IMR-90 (cell line): ENCODE data around the gene CCDC54. TPM values are rescaled to one million over a fixed set of nuclear protein-coding genes. Genes with fewer than 3 reads are reported as not detected.

Source experiments
- ATAC-seq: fragments of 200-7000 bp; cut with Tn5 transposase; 2 replicates; pipeline ENCODE4 v1.9.1; 2020; ENCODE audit warnings: low read depth, mild to moderate bottlenecking, moderate library complexity
- BruUV-seq: library from RNA; stranded (reverse); fragments of 400-500 nt; replicated peaks from 2 replicates; lab custom pipeline; 2021; lab: Mats Ljungman, UMichigan
- CTCF ChIA-PET: fragments of 300-600 bp; formaldehyde crosslinking; extraction: SDS; loops from one replicate; lab custom pipeline; 2021; ENCODE audit warnings: antibody characterized with exemption; lab: Yijun Ruan, JAX
- POLR2A ChIA-PET: fragments of 300-600 bp; sonication (Branson Sonifier 250); formaldehyde crosslinking; loops from one replicate; lab custom pipeline; 2022; ENCODE audit warnings: antibody characterized with exemption; ENCODE audit not compliant: unreplicated experiment; lab: Charles Lee
- DNase-seq: peaks from one replicate; pipeline ENCODE4 v3.0.0; 2013
- H2AFZ ChIP-seq: replicated peaks from 2 replicates; pipeline ENCODE3; 2013; ENCODE audit warnings: low read length, mild to moderate bottlenecking; ENCODE audit not compliant: poor library complexity
- H2AK5ac ChIP-seq: 2 replicates; pipeline ENCODE4 v1.6.1; 2013; ENCODE audit warnings: low read depth, low read length, inconsistent platforms
- H2AK9ac ChIP-seq: replicated peaks from 2 replicates; pipeline ENCODE3; 2013; ENCODE audit warnings: mild to moderate bottlenecking, low read depth, low read length, moderate library complexity; ENCODE audit not compliant: poor library complexity
- H2BK120ac ChIP-seq: 2 replicates; pipeline ENCODE4 v1.6.1; 2013; ENCODE audit warnings: low read depth, low read length, inconsistent platforms
- H2BK15ac ChIP-seq: 3 replicates; pipeline ENCODE4 v1.6.1; 2013; ENCODE audit warnings: low read depth, low read length, inconsistent platforms
- H2BK20ac ChIP-seq: 2 replicates; pipeline ENCODE4 v1.6.1; 2013; ENCODE audit warnings: low read depth, mild to moderate bottlenecking, inconsistent platforms, low read length, moderate library complexity
- H2BK5ac ChIP-seq: 2 replicates; pipeline ENCODE4 v1.6.1; 2013; ENCODE audit warnings: mild to moderate bottlenecking, low read depth, low read length, inconsistent platforms; ENCODE audit not compliant: poor library complexity, severe bottlenecking
- H3K14ac ChIP-seq: replicated peaks from 2 replicates; pipeline ENCODE4 v1.6.1; 2013; ENCODE audit warnings: low read depth, low read length, inconsistent platforms
- H3K18ac ChIP-seq: 2 replicates; pipeline ENCODE4 v1.6.1; 2013; ENCODE audit warnings: low read depth, low read length, control low read depth
- H3K23ac ChIP-seq: 2 replicates; pipeline ENCODE4 v1.6.1; 2013; ENCODE audit warnings: low read depth, low read length, inconsistent platforms
- H3K27ac ChIP-seq: 2 replicates; pipeline ENCODE4 v1.5.1; 2013; ENCODE audit warnings: mild to moderate bottlenecking, control low read depth, low read length; ENCODE audit not compliant: insufficient read depth
- H3K27me3 ChIP-seq: 2 replicates; pipeline ENCODE4 v1.6.1; 2013; ENCODE audit warnings: low read length; ENCODE audit not compliant: control insufficient read depth, insufficient read depth
- H3K36me3 ChIP-seq: 2 replicates; pipeline ENCODE4 v1.6.1; 2013; ENCODE audit warnings: low read length, mixed read lengths; ENCODE audit not compliant: control insufficient read depth, insufficient read depth
- H3K4ac ChIP-seq: 2 replicates; pipeline ENCODE4 v1.6.1; 2013; ENCODE audit warnings: low read depth, low read length, inconsistent platforms
- H3K4me1 ChIP-seq: 2 replicates; pipeline ENCODE4 v1.6.1; 2013; ENCODE audit warnings: low read length, mixed read lengths; ENCODE audit not compliant: control insufficient read depth, insufficient read depth
- H3K4me2 ChIP-seq: 2 replicates; pipeline ENCODE4 v1.6.1; 2013; ENCODE audit warnings: low read depth, mild to moderate bottlenecking, control low read depth, low read length, moderate library complexity
- H3K4me3 ChIP-seq: 2 replicates; pipeline ENCODE4 v1.5.1; 2013; ENCODE audit warnings: low read depth, mild to moderate bottlenecking, control low read depth, low read length, moderate library complexity; ENCODE audit not compliant: insufficient read depth
- H3K56ac ChIP-seq: 2 replicates; pipeline ENCODE4 v1.6.1; 2013; ENCODE audit warnings: low read length, inconsistent platforms; ENCODE audit not compliant: insufficient read depth; ENCODE audit errors: extremely low read depth
- H3K79me1 ChIP-seq, 2 experiments: 2 replicates each; pipeline ENCODE4 v1.6.1; 2013; ENCODE audit warnings: low read length in 2 of 2, inconsistent platforms in 1 of 2, low read depth in 1 of 2
- H3K9ac ChIP-seq: 2 replicates; pipeline ENCODE4 v1.6.1; 2013; ENCODE audit warnings: low read depth, low read length, control low read depth
- H3K9me1 ChIP-seq: 2 replicates; pipeline ENCODE4 v1.6.1; 2013; ENCODE audit warnings: low read length, inconsistent platforms; ENCODE audit not compliant: insufficient read depth
- H3K9me3 ChIP-seq: 2 replicates; pipeline ENCODE4 v1.6.1; 2013; ENCODE audit warnings: low read length; ENCODE audit not compliant: control insufficient read depth, insufficient read depth
- H4K20me1 ChIP-seq: 2 replicates; pipeline ENCODE4 v1.6.1; 2013; ENCODE audit warnings: low read length, inconsistent platforms; ENCODE audit not compliant: insufficient read depth
- H4K5ac ChIP-seq: 2 replicates; pipeline ENCODE4 v1.6.1; 2013; ENCODE audit warnings: mild to moderate bottlenecking, low read depth, low read length, control low read depth
- H4K8ac ChIP-seq, 2 experiments: 2 replicates each; pipeline ENCODE4 v1.6.1; 2013; ENCODE audit warnings: low read depth in 2 of 2, low read length in 2 of 2, control low read depth in 1 of 2, inconsistent platforms in 1 of 2
- H4K91ac ChIP-seq: 2 replicates; pipeline ENCODE4 v1.6.1; 2013; ENCODE audit warnings: low read depth, low read length, inconsistent platforms; ENCODE audit not compliant: insufficient read depth
- CTCF ChIP-seq: conservative IDR thresholded peaks from 2 replicates; pipeline ENCODE4 v1.5.1; 2012; ENCODE audit warnings: mild to moderate bottlenecking, low read depth, low read length, improper control_type of control experiment
- FOS ChIP-seq: fragments of 150-350 bp; IDR thresholded peaks from 2 replicates; pipeline ENCODE4 v1.6.1; 2016; ENCODE audit warnings: low read depth, low read length
- POLR2A ChIP-seq: IDR thresholded peaks from 2 replicates; pipeline ENCODE4 v1.6.1; 2012; ENCODE audit warnings: mild to moderate bottlenecking, low read depth, low read length
- USF2 ChIP-seq: fragments of 150-350 bp; IDR thresholded peaks from 2 replicates; pipeline ENCODE4 v1.6.1; 2017; ENCODE audit warnings: mild to moderate bottlenecking, antibody characterized with exemption, low read length, low read depth
- whole genome bisulfite sequencing, 2 experiments: methylation state at CpG; one replicate each; pipeline versions ENCODE4 v1.1.5 to v1.1.7; 2013; ENCODE audit warnings: missing lambda C conversion rate in 2 of 2; ENCODE audit not compliant: insufficient read length in 1 of 2; ENCODE audit errors: extremely low coverage in 2 of 2; 5-methylcytosine and 5-hydroxymethylcytosine counted together
- dilution Hi-C: fragments of 300-500 bp; cut with HindIII; formaldehyde crosslinking; loops from one replicate; pipeline ENCODE4 v1.14.3; 2018; ENCODE audit warnings: low sequenced_read_pairs; ENCODE audit not compliant: unreplicated experiment
- in situ Hi-C: fragments of 300-500 bp; cut with MboI; formaldehyde crosslinking; loops from 3 replicates; pipeline ENCODE4 v1.14.3; 2019; ENCODE audit warnings: low sequenced_read_pairs, inconsistent platforms, mixed read lengths
- intact Hi-C: fragments of 100-400 bp; cut with micrococcal nuclease; formaldehyde crosslinking; loops from 2 replicates; pipeline ENCODE4 v1.10.0; 2022
- polyA plus RNA-seq, 3 experiments: library from polyadenylated mRNA; depleted of rRNA; stranded (reverse); fragments of >200 nt; gene quantifications; 2 replicates each; pipeline ENCODE4 v1.2.3, GENCODE V29; 2012; ENCODE audit warnings: low replicate concordance in 1 of 3
- total RNA-seq: library from RNA; depleted of rRNA; stranded (reverse); fragments of >200 nt; gene quantifications from 2 replicates; pipeline ENCODE4 v1.2.3, GENCODE V29; 2012
- TF ChIP-seq, protein P1 (sequence below): fragments of 150-350 bp; IDR thresholded peaks from 2 replicates; pipeline ENCODE4 v1.6.1; 2016; ENCODE audit warnings: low read depth, mild to moderate bottlenecking, low read length, moderate library complexity, borderline replicate concordance

The CCDC54 gene
- total and polyA plus RNA-seq, 2 of the 4 experiments (the other 2 are of a cell fraction): not detected

DNA sequence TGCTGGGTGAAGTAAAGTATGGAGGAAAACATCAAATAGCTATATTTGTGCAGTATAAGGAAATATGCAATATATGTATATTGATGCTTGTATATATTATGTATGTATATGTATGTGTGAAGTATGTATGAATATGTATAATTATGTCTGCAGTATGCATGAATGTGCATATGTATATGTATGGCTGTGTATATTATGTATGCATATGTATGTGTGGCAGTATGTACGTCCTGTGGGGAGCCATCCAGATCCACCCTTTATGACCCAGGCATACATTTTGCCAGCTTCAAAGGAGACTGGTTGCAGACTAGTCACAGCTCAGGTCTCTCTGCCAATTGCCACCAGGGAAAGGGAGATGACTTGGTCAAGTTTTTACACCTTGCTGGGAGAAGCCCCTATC is 24.1 kb downstream of the CCDC54 start:
- intact Hi-C loops: no loop called here
- Histone ChIP-seq H3K14ac (no peak overlapping the region), H3K4me1 (peaks cover 3% of the 10 kb centered on the region), H2AK9ac (no peak overlapping the region), H2AFZ (no peak overlapping the region), H3K36me3 (no peaks in the 10 kb centered on the region), H3K9ac (no peak overlapping the region), H2AK5ac (no peak overlapping the region), H3K56ac (no peak overlapping the region), H3K4me2 (no peak overlapping the region), H3K9me1 (no peaks in the 10 kb centered on the region), H4K5ac (no peak overlapping the region), H3K27me3 (no peaks in the 10 kb centered on the region), H4K20me1 (no peaks in the 10 kb centered on the region), H2BK5ac (no peak overlapping the region), H3K79me1 (no peaks in the 10 kb centered on the region), H3K18ac (no peak overlapping the region), H3K9me3 (no peaks in the 10 kb centered on the region), H4K8ac (no peak overlapping the region), H3K27ac (no peak overlapping the region), H3K4ac (no peak overlapping the region), H3K4me3 (no peak overlapping the region), H2BK120ac (no peak overlapping the region), H4K91ac (no peak overlapping the region), H2BK20ac (no peak overlapping the region; the same call in 1 of the 2 replicates), H3K23ac (no peak overlapping the region), H2BK15ac (no peak overlapping the region)
- dilution Hi-C loops: no loop called here
- in situ Hi-C loops: no loop called here
- ChIA-PET POLR2A (no interaction called here), CTCF (no interaction called here)
- BruUV-seq: no TSS peak
- no CpG with 5 or more reads among the region's 1 CpG for WGBS, 2 experiments
- ATAC-seq: no peak
- TF ChIP-seq POLR2A (no peak), CTCF (no peak), FOS (no peak), USF2 (no peak)
- TF ChIP-seq, protein P1, sequence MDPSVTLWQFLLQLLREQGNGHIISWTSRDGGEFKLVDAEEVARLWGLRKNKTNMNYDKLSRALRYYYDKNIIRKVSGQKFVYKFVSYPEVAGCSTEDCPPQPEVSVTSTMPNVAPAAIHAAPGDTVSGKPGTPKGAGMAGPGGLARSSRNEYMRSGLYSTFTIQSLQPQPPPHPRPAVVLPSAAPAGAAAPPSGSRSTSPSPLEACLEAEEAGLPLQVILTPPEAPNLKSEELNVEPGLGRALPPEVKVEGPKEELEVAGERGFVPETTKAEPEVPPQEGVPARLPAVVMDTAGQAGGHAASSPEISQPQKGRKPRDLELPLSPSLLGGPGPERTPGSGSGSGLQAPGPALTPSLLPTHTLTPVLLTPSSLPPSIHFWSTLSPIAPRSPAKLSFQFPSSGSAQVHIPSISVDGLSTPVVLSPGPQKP: no peak
- DNase-seq: no peak
